Smooth muscle cell (in vitro differentiated cells): Measurements from ENCODE around the gene ZNF212. TPM values are rescaled to one million over a fixed set of nuclear protein-coding genes. Genes with fewer than 3 reads are reported as not detected.

Source experiments
- DNase-seq: peaks from one replicate; lab custom pipeline; 2025; ENCODE audit not compliant: unreplicated experiment; lab: John Stamatoyannopoulos, UW
- H2AFZ ChIP-seq: fragments of 200-600 bp; sonication (generic); 2 replicates; pipeline ENCODE4 v1.6.0; 2016; ENCODE audit warnings: antibody characterized with exemption, low read depth, mild to moderate bottlenecking
- H3F3A ChIP-seq: fragments of 200-600 bp; sonication (generic); 2 replicates; pipeline ENCODE4 v1.6.0; 2017; ENCODE audit warnings: antibody characterized with exemption, low read depth
- H3K27ac ChIP-seq: fragments of 200-600 bp; sonication (generic); 2 replicates; pipeline ENCODE4 v1.5.1; 2016; ENCODE audit warnings: low read depth, mild to moderate bottlenecking
- H3K27me3 ChIP-seq: fragments of 200-600 bp; sonication (generic); 2 replicates; pipeline ENCODE4 v1.6.1; 2016; ENCODE audit warnings: low read depth, mild to moderate bottlenecking
- H3K36me3 ChIP-seq: fragments of 200-600 bp; sonication (generic); 2 replicates; pipeline ENCODE4 v1.5.1; 2016; ENCODE audit warnings: low read depth
- H3K4me1 ChIP-seq: fragments of 200-600 bp; sonication (generic); 2 replicates; pipeline ENCODE4 v1.5.1; 2016; ENCODE audit warnings: low read depth
- H3K4me2 ChIP-seq: fragments of 200-600 bp; sonication (generic); 2 replicates; pipeline ENCODE4 v1.6.0; 2016; ENCODE audit warnings: mild to moderate bottlenecking
- H3K4me3 ChIP-seq: fragments of 200-600 bp; sonication (generic); 2 replicates; pipeline ENCODE4 v1.5.1; 2016; ENCODE audit warnings: mild to moderate bottlenecking
- H3K79me2 ChIP-seq: fragments of 200-600 bp; sonication (generic); 2 replicates; pipeline ENCODE4 v1.6.0; 2016; ENCODE audit warnings: low read depth, mild to moderate bottlenecking
- H3K9ac ChIP-seq: fragments of 200-600 bp; sonication (generic); 2 replicates; pipeline ENCODE4 v1.6.0; 2016; ENCODE audit warnings: low read depth
- H3K9me3 ChIP-seq: fragments of 200-600 bp; sonication (generic); replicated peaks from 2 replicates; pipeline ENCODE4 v1.5.1; 2016; ENCODE audit warnings: low read depth
- H4K20me1 ChIP-seq: fragments of 200-600 bp; sonication (generic); 2 replicates; pipeline ENCODE4 v1.6.0; 2016; ENCODE audit warnings: low read depth
- CTCF ChIP-seq: fragments of 200-600 bp; sonication (generic); IDR thresholded peaks from 2 replicates; pipeline ENCODE4 v1.5.1; 2017; ENCODE audit warnings: borderline replicate concordance, mild to moderate bottlenecking, antibody characterized with exemption; ENCODE audit not compliant: insufficient read depth, poor library complexity, severe bottlenecking
- WGBS: methylation state at CpG from one replicate; pipeline ENCODE4 v1.1.7; 2016; ENCODE audit warnings: low lambda C conversion rate; 5-methylcytosine and 5-hydroxymethylcytosine counted together
- polyA plus RNA-seq: library from polyadenylated mRNA; unstranded; fragments of >200 nt; fragmentation: Nextera tagmentation; extraction: Ambion mirVana; gene quantifications from 2 replicates; pipeline ENCODE4 v1.2.1, GENCODE V29; 2016
- total RNA-seq: library from RNA; depleted of rRNA; stranded (reverse); fragments of >200 nt; gene quantifications from 2 replicates; pipeline ENCODE4 v1.2.3, GENCODE V29; 2014

ZNF212 gene
- total and polyA plus RNA-seq, 2 experiments from 2014 or later, result 4.6 to 7.7 TPM

GRCh38 chr7:149195180-149196150 is 44.0 kb upstream of the ZNF212 start, which contains the start of gene ZNF282:
ZNF282 (plus strand) TSS chr7:149195546; CDS start chr7:149195590, 44 bp downstream.
- Histone ChIP-seq H3K9me3 (no peaks in the 10 kb centered on the region), H3K9ac (peak within 1 kb of the TSS; percentile 77), H3K4me2 (peak within 1 kb of the TSS; percentile 99), H3K27me3 (no peaks in the 10 kb centered on the region), H3K4me3 (peak within 1 kb of the TSS; percentile 97), H3K79me2 (peaks cover 31% of the 10 kb centered on the region), H3K36me3 (peaks cover 8% of the 10 kb centered on the region), H2AFZ (peak within 1 kb of the TSS; percentile 73), H3K27ac (peak within 1 kb of the TSS; percentile 72), H3K4me1 (peaks cover 9% of the 10 kb centered on the region), H3F3A (no peaks in the 10 kb centered on the region), H4K20me1 (peaks cover 19% of the 10 kb centered on the region)
- peak; percentile 64 for DNase-seq
- TF ChIP-seq CTCF, result peak; percentile 31
- WGBS, result 2% methylated on average over 46 of the region's 97 CpGs

- TF ChIP-seq CTCF, result no peak
- Histone ChIP-seq H3K79me2 (peaks cover 31% of the 10 kb centered on the region), H3K4me1 (peaks cover 9% of the 10 kb centered on the region), H3K9ac (peak overlapping the region; percentile 73), H3K4me2 (peak overlapping the region; percentile 99), H3K9me3 (no peaks in the 10 kb centered on the region), H3K36me3 (peaks cover 8% of the 10 kb centered on the region), H3F3A (no peaks in the 10 kb centered on the region), H4K20me1 (peaks cover 19% of the 10 kb centered on the region), H2AFZ (peak overlapping the region; percentile 46), H3K27me3 (no peaks in the 10 kb centered on the region), H3K4me3 (peak overlapping the region; percentile 97), H3K27ac (peak overlapping the region; percentile 19)
- WGBS, result 7% methylated on average over 17 of the region's 17 CpGs
- no peak for DNase-seq
Observed at GRCh38 chr7:149196151-149196704, 43.2 kb upstream of the ZNF212 start.

GRCh38 chr7:149196705-149197171 is 42.7 kb upstream of the ZNF212 start:
- Histone ChIP-seq H3K36me3 (peaks cover 8% of the 10 kb centered on the region), H3F3A (no peaks in the 10 kb centered on the region), H4K20me1 (peaks cover 19% of the 10 kb centered on the region), H3K27me3 (no peaks in the 10 kb centered on the region), H3K4me3 (peak overlapping the region; percentile 97), H2AFZ (no peak overlapping the region), H3K4me2 (peak overlapping the region; percentile 99), H3K27ac (peak overlapping the region; percentile 19), H3K4me1 (peaks cover 9% of the 10 kb centered on the region), H3K79me2 (peaks cover 31% of the 10 kb centered on the region), H3K9ac (peak overlapping the region; percentile 73), H3K9me3 (no peaks in the 10 kb centered on the region)
- no peak for TF ChIP-seq CTCF
- no peak for DNase-seq
- 28% methylated on average over 7 of the region's 7 CpGs for WGBS
